B cell (primary cell): Measurements from ENCODE around the gene AANAT. TPM values are rescaled to one million over a fixed set of nuclear protein-coding genes. Genes with fewer than 3 reads are reported as not detected.

Source experiments
- ATAC-seq: fragments of 200-7000 bp; cut with Tn5 transposase; one replicate; pipeline ENCODE4 v1.10.0; 2021; ENCODE audit warnings: low read depth, mild to moderate bottlenecking, moderate number of reproducible peaks, moderate library complexity
- CTCF ChIA-PET: fragments of 350-600 bp; sonication (Branson Sonifier 250); formaldehyde crosslinking; loops from one replicate; lab custom pipeline; 2021; ENCODE audit warnings: antibody characterized with exemption, inconsistent platforms; lab: Charles Lee
- POLR2A ChIA-PET: fragments of 350-600 bp; sonication (Branson Sonifier 250); formaldehyde crosslinking; loops from one replicate; lab custom pipeline; 2021; ENCODE audit warnings: antibody characterized with exemption; lab: Charles Lee
- DNase-seq: peaks from one replicate; pipeline ENCODE4 v3.0.0; 2013
- H2AFZ ChIP-seq: 2 replicates; pipeline ENCODE4 v1.6.1; 2012; ENCODE audit warnings: mild to moderate bottlenecking, low read depth, low read length; ENCODE audit not compliant: insufficient read depth, poor library complexity, severe bottlenecking
- H3K27ac ChIP-seq, 2 donors: 1 replicate in 1 of 2; 2 replicates in 1 of 2; pipeline ENCODE4 v1.5.1; 2012 to 2013; ENCODE audit warnings: low read length in 2 of 2, mild to moderate bottlenecking in 2 of 2, moderate library complexity in 1 of 2
- H3K27me3 ChIP-seq, 4 experiments: fragments of 200-600 bp in 1 of 4; sonication (generic) in 1 of 4; replicated peaks in 1 of 4; 1 replicate in 2 of 4; 2 replicates in 2 of 4; pipeline versions ENCODE4 v1.6.1 to v1.7.0; 2013 to 2016; ENCODE audit warnings: low read length in 3 of 4, mild to moderate bottlenecking in 2 of 4, mixed read lengths in 1 of 4, moderate library complexity in 1 of 4; ENCODE audit not compliant: insufficient read depth in 4 of 4, control insufficient read depth in 3 of 4; ENCODE audit errors: control extremely low read depth in 1 of 4
- H3K36me3 ChIP-seq, 2 experiments: replicated peaks in 1 of 2; 1 replicate in 1 of 2; 2 replicates in 1 of 2; pipeline versions ENCODE4 v1.6.1 to v1.7.1; 2013; ENCODE audit warnings: low read length in 1 of 2; ENCODE audit not compliant: insufficient read depth in 2 of 2, control insufficient read depth in 1 of 2; ENCODE audit errors: control extremely low read depth in 1 of 2, extremely low read depth in 1 of 2
- H3K4me1 ChIP-seq, 2 donors: fragments of 200-600 bp in 1 of 2; sonication (generic) in 1 of 2; 1 replicate in 1 of 2; 2 replicates in 1 of 2; pipeline versions ENCODE4 v1.5.1 to v1.6.1; 2013 to 2017; ENCODE audit warnings: low read length in 2 of 2; ENCODE audit not compliant: control insufficient read depth in 2 of 2, insufficient read depth in 2 of 2
- H3K4me2 ChIP-seq: replicated peaks from 2 replicates; pipeline ENCODE3; 2012; ENCODE audit warnings: mild to moderate bottlenecking, low read depth, low read length; ENCODE audit not compliant: poor library complexity, severe bottlenecking
- H3K4me3 ChIP-seq, 5 experiments: fragments of 200-600 bp in 1 of 5; sonication (generic) in 1 of 5; 1 replicate in 3 of 5; 2 replicates in 2 of 5; pipeline versions ENCODE4 v1.5.1 to v1.7.0; 2011 to 2016; ENCODE audit warnings: low read length in 4 of 5, mild to moderate bottlenecking in 4 of 5, low read depth in 2 of 5, control low read depth in 1 of 5, moderate library complexity in 1 of 5; ENCODE audit not compliant: insufficient read depth in 1 of 5; ENCODE audit errors: control extremely low read depth in 1 of 5, extremely low read depth in 1 of 5
- H3K79me2 ChIP-seq: fragments of 200-600 bp; sonication (generic); one replicate; pipeline ENCODE4 v1.6.0; 2016; ENCODE audit warnings: low read length; ENCODE audit not compliant: control insufficient read depth, insufficient read depth
- H3K9ac ChIP-seq: fragments of 200-600 bp; sonication (generic); 2 replicates; pipeline ENCODE4 v1.6.1; 2017; ENCODE audit warnings: mild to moderate bottlenecking, low read length, moderate library complexity
- H3K9me3 ChIP-seq, 3 donors: one replicate each; pipeline versions ENCODE4 v1.6.1 to v1.7.1; 2013; ENCODE audit warnings: low read length in 2 of 3; ENCODE audit not compliant: control insufficient read depth in 2 of 3, insufficient read depth in 1 of 3; ENCODE audit errors: control extremely low read depth in 1 of 3
- H4K20me1 ChIP-seq: 2 replicates; pipeline ENCODE4 v1.6.0; 2012; ENCODE audit warnings: mild to moderate bottlenecking, low read length; ENCODE audit not compliant: insufficient read depth, control insufficient read depth, poor library complexity, severe bottlenecking
- H3K27ac Mint-ChIP-seq: one replicate; pipeline ENCODE4 v1.8.0; 2021; ENCODE audit warnings: mixed read lengths
- H3K27me3 Mint-ChIP-seq: one replicate; pipeline ENCODE4 v1.8.0; 2021; ENCODE audit warnings: mixed read lengths
- H3K4me1 Mint-ChIP-seq: one replicate; pipeline ENCODE4 v1.8.0; 2021; ENCODE audit warnings: mixed read lengths
- H3K4me3 Mint-ChIP-seq: one replicate; pipeline ENCODE4 v1.8.0; 2021; ENCODE audit warnings: mixed read lengths
- H3K9me3 Mint-ChIP-seq: one replicate; pipeline ENCODE4 v1.8.0; 2022; ENCODE audit warnings: mixed read lengths; ENCODE audit not compliant: insufficient read depth
- CTCF ChIP-seq: fragments of 200-600 bp; IDR thresholded peaks from one replicate; pipeline ENCODE4 v1.8.0; 2022; ENCODE audit warnings: antibody characterized with exemption, mild to moderate bottlenecking
- EZH2 ChIP-seq: IDR thresholded peaks from 2 replicates; pipeline ENCODE4 v1.6.1; 2012; ENCODE audit warnings: borderline replicate concordance, low read depth, mild to moderate bottlenecking, moderate library complexity, low read length; ENCODE audit not compliant: insufficient read depth, poor library complexity, severe bottlenecking
- WGBS: methylation state at CpG from one replicate; pipeline ENCODE4 v1.1.5; 2013; ENCODE audit warnings: missing lambda C conversion rate; ENCODE audit not compliant: insufficient coverage; 5-methylcytosine and 5-hydroxymethylcytosine counted together
- intact Hi-C: fragments of 100-400 bp; cut with micrococcal nuclease; formaldehyde crosslinking; loops from one replicate; pipeline ENCODE4 v1.10.0; 2022
- polyA minus RNA-seq: library from RNA; depleted of rRNA, polyadenylated mRNA; stranded (reverse); fragments of >200 nt; gene quantifications from 2 replicates; pipeline ENCODE4 v1.2.3, GENCODE V29; 2012
- polyA plus RNA-seq: library from polyadenylated mRNA; depleted of rRNA; stranded (reverse); fragments of >200 nt; gene quantifications from 2 replicates; pipeline ENCODE4 v1.2.3, GENCODE V29; 2012
- total RNA-seq, 2 donors: library from RNA; stranded (reverse); fragments of 120-200 nt in 1 of 2; gene quantifications; 1 replicate in 1 of 2; 2 replicates in 1 of 2; pipeline versions ENCODE4 v1.2.3 to v1.2.4, GENCODE V29; 2013 to 2022

AANAT gene
- 0.94 TPM in 1 of 2 replicates, not detected in the other for total RNA-seq
- 0.02 TPM for total RNA-seq (2013)
- 0.42 and 0.88 TPM in 2 replicates for polyA plus RNA-seq
- not detected in 2 replicates for polyA minus RNA-seq

GRCh38 chr17:76467366-76467765 is at the start of gene AANAT:
Gene AANAT (plus strand): TSS chr17:76467603. CDS start chr17:76468747, 1,144 bp downstream.
- Mint-ChIP-seq H3K4me3 (no peak within 1 kb of the TSS), H3K27me3 (no peaks in the 10 kb centered on the region), H3K4me1 (peaks cover 35% of the 10 kb centered on the region), H3K27ac (peak within 1 kb of the TSS; percentile 84), H3K9me3 (no peaks in the 10 kb centered on the region)
- Histone ChIP-seq H3K9ac (no peak within 1 kb of the TSS), H3K79me2 (peaks cover 7% of the 10 kb centered on the region), H3K4me3 (no peak within 1 kb of the TSS), H3K27ac (peak within 1 kb of the TSS in 1 of 2 donors; percentile 23), H3K36me3 (peaks cover 0 to 37% of the 10 kb centered on the region in 2 experiments), H4K20me1 (peaks cover 19% of the 10 kb centered on the region), H3K27me3 (no peaks in the 10 kb centered on the region), H3K9me3 (no peaks in the 10 kb centered on the region), H3K4me1 (peaks cover 12 to 36% of the 10 kb centered on the region in 2 donors), H3K4me2 (peak within 1 kb of the TSS; percentile 60), H2AFZ (no peak within 1 kb of the TSS)
- DNase-seq (no peak), ATAC-seq (no peak)
- ChIA-PET CTCF (interaction anchor here (0.7 to 16.1 kb wide), 24 partner anchors 9 to 164 kb away, joined by 3 to 442 read pairs (median 5); partner anchors contain the start of genes RHBDF2 and UBE2O), POLR2A (interaction anchor here (0.8 to 2.6 kb wide), 11 partner anchors 9 to 39 kb away, joined by 3 to 22 read pairs (median 6); partner anchors contain the start of gene RHBDF2)
- intact Hi-C loops: loop anchor here (5.0 kb wide), 1 partner anchor 80 kb away; no protein-coding TSS in a partner anchor
- no peak for TF ChIP-seq EZH2
- no peak for TF ChIP-seq CTCF
- 95% methylated on average over 10 of the region's 11 CpGs for WGBS

- Histone ChIP-seq H3K9ac (peak overlapping the region; percentile 16), H3K9me3 (peaks cover 0 to 7% (median 0%) of the 10 kb centered on the region in 3 donors), H3K79me2 (peaks cover 94% of the 10 kb centered on the region), H4K20me1 (peaks cover 47% of the 10 kb centered on the region), H3K4me2 (peak overlapping the region; percentile 56), H3K4me1 (peaks cover 62 to 72% of the 10 kb centered on the region in 2 donors), H3K27me3 (no peaks in the 10 kb centered on the region), H3K4me3 (no peak overlapping the region), H2AFZ (peak overlapping the region; percentile 11), H3K36me3 (peaks cover 0 to 19% of the 10 kb centered on the region in 2 experiments), H3K27ac (peak overlapping the region in 1 of 2 donors; percentile 32)
- ChIA-PET CTCF (interaction anchor here (8.9 to 17.6 kb wide), 2 partner anchors 11 to 36 kb away, joined by 69 to 265 read pairs; partner anchors contain the start of gene UBE2O), POLR2A (no interaction called here)
- DNase-seq (no peak), ATAC-seq (no peak)
- no peak for TF ChIP-seq EZH2
- no peak for TF ChIP-seq CTCF
- peaks cover 64% of the 10 kb centered on the region for H3K4me1 Mint-ChIP-seq
- no peaks in the 10 kb centered on the region for H3K9me3 Mint-ChIP-seq
- intact Hi-C loops: no loop called here
- WGBS: 83% methylated on average over 15 of the region's 17 CpGs
- peak overlapping the region; percentile 26 for H3K4me3 Mint-ChIP-seq
- H3K27ac Mint-ChIP-seq: peak overlapping the region; percentile 66
- H3K27me3 Mint-ChIP-seq: no peaks in the 10 kb centered on the region
Measured at GRCh38 chr17:76419576-76420260, 47.7 kb upstream of the AANAT start.
